NB4 (cell line): ENCODE data around the gene MSH3.

Experiments
- TF ChIP-seq, protein P1 (sequence below): IDR thresholded peaks from 2 replicates; pipeline ENCODE4 v1.6.1; 2011; ENCODE audit warnings: low read depth, low read length
- TF ChIP-seq, protein P2 (sequence below): IDR thresholded peaks from one replicate; pipeline ENCODE4 v1.5.1; 2012; ENCODE audit warnings: low read depth, low read length

DNA sequence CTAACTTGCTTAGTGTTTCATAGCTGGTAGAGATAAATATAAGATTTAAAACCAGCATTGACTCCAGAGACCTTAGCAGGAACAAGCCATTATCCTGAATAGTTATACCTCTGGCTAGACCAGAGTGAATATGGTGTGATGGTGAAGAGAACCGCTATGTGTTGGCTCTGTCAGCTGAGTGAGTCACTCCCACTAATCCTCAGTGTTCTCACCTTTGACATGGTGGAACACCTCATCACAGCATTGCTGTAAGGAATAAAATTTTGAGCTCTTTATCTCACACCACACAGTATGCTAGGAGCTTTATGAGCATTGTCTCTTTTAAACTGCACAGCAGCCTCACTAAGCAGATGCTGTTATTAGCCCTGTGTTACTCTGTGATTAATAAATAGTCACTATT, 91.0 kb downstream of the MSH3 start:
- TF ChIP-seq, protein P1, sequence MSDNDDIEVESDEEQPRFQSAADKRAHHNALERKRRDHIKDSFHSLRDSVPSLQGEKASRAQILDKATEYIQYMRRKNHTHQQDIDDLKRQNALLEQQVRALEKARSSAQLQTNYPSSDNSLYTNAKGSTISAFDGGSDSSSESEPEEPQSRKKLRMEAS = no peak
- TF ChIP-seq, protein P2, sequence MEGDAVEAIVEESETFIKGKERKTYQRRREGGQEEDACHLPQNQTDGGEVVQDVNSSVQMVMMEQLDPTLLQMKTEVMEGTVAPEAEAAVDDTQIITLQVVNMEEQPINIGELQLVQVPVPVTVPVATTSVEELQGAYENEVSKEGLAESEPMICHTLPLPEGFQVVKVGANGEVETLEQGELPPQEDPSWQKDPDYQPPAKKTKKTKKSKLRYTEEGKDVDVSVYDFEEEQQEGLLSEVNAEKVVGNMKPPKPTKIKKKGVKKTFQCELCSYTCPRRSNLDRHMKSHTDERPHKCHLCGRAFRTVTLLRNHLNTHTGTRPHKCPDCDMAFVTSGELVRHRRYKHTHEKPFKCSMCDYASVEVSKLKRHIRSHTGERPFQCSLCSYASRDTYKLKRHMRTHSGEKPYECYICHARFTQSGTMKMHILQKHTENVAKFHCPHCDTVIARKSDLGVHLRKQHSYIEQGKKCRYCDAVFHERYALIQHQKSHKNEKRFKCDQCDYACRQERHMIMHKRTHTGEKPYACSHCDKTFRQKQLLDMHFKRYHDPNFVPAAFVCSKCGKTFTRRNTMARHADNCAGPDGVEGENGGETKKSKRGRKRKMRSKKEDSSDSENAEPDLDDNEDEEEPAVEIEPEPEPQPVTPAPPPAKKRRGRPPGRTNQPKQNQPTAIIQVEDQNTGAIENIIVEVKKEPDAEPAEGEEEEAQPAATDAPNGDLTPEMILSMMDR = no peak
